GM12878 (cell line): Measurements from ENCODE around the gene RNASE12. TPM values are rescaled to one million over a fixed set of nuclear protein-coding genes. Genes with fewer than 3 reads are reported as not detected.

Source experiments
- BHLHE40 ChIP-seq, 2 experiments: fragments of 450-650 bp in 1 of 2; IDR thresholded peaks; 2 replicates each; pipeline ENCODE4 v1.6.1; 2011 to 2017; ENCODE audit warnings: low read depth in 2 of 2, borderline replicate concordance in 1 of 2, improper control_type of control experiment in 1 of 2, low read length in 1 of 2, mild to moderate bottlenecking in 1 of 2
- EP300 ChIP-seq, 2 experiments: fragments of 150-350 bp in 1 of 2; IDR thresholded peaks; 2 replicates each; pipeline ENCODE4 v1.6.1; 2011 to 2012; ENCODE audit warnings: low read depth in 2 of 2, low read length in 2 of 2, borderline replicate concordance in 1 of 2, improper control_type of control experiment in 1 of 2, inconsistent platforms in 1 of 2; ENCODE audit not compliant: control insufficient read depth in 1 of 2
- FOXK2 ChIP-seq: fragments of 450-650 bp; IDR thresholded peaks from 2 replicates; pipeline ENCODE4 v1.6.1; 2017; ENCODE audit warnings: mild to moderate bottlenecking, moderate library complexity
- HDGF ChIP-seq: fragments of 450-650 bp; IDR thresholded peaks from 2 replicates; pipeline ENCODE4 v1.6.1; 2016; ENCODE audit warnings: antibody characterized with exemption
- MEF2B ChIP-seq: fragments of 450-650 bp; IDR thresholded peaks from 2 replicates; pipeline ENCODE4 v1.6.1; 2018; ENCODE audit warnings: mild to moderate bottlenecking, moderate library complexity; ENCODE audit not compliant: partially characterized antibody, poor library complexity, severe bottlenecking
- POLR2A ChIP-seq: IDR thresholded peaks from 2 replicates; pipeline ENCODE4 v1.6.1; 2011; ENCODE audit warnings: low read depth, mild to moderate bottlenecking, low read length
- RBBP5 ChIP-seq: fragments of 200-600 bp; sonication (generic); conservative IDR thresholded peaks from 2 replicates; pipeline ENCODE4 v1.6.1; 2016
- SREBF1 ChIP-seq: IDR thresholded peaks from 2 replicates; pipeline ENCODE4 v1.6.1; 2012; ENCODE audit warnings: mild to moderate bottlenecking, low read length
- TBL1XR1 ChIP-seq: IDR thresholded peaks from 2 replicates; pipeline ENCODE4 v1.6.1; 2012; ENCODE audit warnings: low read depth, low read length, improper control_type of control experiment
- polyA plus RNA-seq, 11 experiments: library from polyadenylated mRNA; depleted of rRNA in 4 of 11; unstranded in 6 of 11; stranded (reverse) in 5 of 11; fragments of >200 nt; fragmentation: Nextera tagmentation in 4 of 11; fragmentation: Illumina TruSeq in 1 of 11; extraction: Ambion mirVana in 4 of 11; extraction: Trizol in 1 of 11; gene quantifications; 1 replicate in 1 of 11; 2 replicates in 10 of 11; pipeline versions ENCODE4 v1.2.1 to v1.2.3, GENCODE V29; 2011 to 2016; ENCODE audit warnings: inconsistent platforms in 2 of 11, missing spikeins in 2 of 11, low read depth in 1 of 11
- total RNA-seq, 4 experiments: library from RNA; depleted of rRNA in 3 of 4; stranded (reverse); fragments of >200 nt in 3 of 4; fragmentation: Illumina TruSeq in 1 of 4; extraction: Trizol in 1 of 4; gene quantifications; 2 replicates each; pipeline versions ENCODE4 v1.2.1 to v1.2.3, GENCODE V29; 2013 to 2021
- TF ChIP-seq, protein P1 (sequence below): fragments of 450-650 bp; IDR thresholded peaks from 2 replicates; pipeline ENCODE4 v1.6.1; 2014; ENCODE audit warnings: mild to moderate bottlenecking
- TF ChIP-seq, protein P2 (sequence below): fragments of 450-650 bp; formaldehyde crosslinking; IDR thresholded peaks from 2 replicates; pipeline ENCODE4 v1.5.0; 2022; ENCODE audit warnings: mild to moderate bottlenecking, missing genetic modification characterization
- TF ChIP-seq, protein P3 (sequence below): IDR thresholded peaks from 2 replicates; pipeline ENCODE4 v1.6.1; 2011; ENCODE audit warnings: borderline replicate concordance, low read depth, mild to moderate bottlenecking, moderate library complexity, low read length; ENCODE audit not compliant: insufficient read depth, poor library complexity, severe bottlenecking

The RNASE12 gene
- total and polyA plus RNA-seq, 10 of the 15 experiments (the other 5 are each of a cell fraction or from before 2014, with no cell fraction given): not detected

DNA sequence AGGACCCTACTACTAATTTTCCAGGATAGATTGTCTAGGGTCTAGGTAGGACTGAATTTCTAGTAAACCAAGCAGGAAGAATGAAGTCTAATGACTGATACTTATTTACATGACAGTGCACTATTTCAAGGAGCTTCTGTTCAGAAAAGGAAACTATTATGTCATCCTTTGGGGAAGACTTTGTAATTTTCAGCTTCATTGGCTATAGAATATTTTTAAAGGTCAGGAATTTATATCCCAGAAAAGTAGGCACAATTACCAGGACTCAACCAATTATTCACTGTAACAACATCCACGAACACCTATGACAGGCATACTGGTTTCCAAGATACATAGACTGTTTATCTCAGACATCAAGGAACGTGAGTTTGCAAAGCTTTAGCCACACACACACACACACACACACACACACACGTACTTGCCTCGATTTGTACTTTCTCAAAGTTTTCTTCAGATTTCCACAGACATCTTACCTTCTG, 27.1 kb upstream of the RNASE12 start (continued):
- TF ChIP-seq RBBP5 (no peak), TBL1XR1 (no peak), MEF2B (no peak), POLR2A (no peak), BHLHE40 (IDR thresholded peaks at IDR 0.05; ENCODE audit: borderline replicate concordance in 1 of 2, low read depth in 2 of 2, low read length in 1 of 2) (peak; percentile 52 to 66; a peak in 3 of 4 replicates), HDGF (no peak), SREBF1 (no peak), EP300 (IDR thresholded peaks at IDR 0.05; ENCODE audit: borderline replicate concordance in 1 of 2, control insufficient read depth in 1 of 2, low read depth in 2 of 2, low read length in 2 of 2) (no peak), FOXK2 (no peak)
- TF ChIP-seq, protein P1, sequence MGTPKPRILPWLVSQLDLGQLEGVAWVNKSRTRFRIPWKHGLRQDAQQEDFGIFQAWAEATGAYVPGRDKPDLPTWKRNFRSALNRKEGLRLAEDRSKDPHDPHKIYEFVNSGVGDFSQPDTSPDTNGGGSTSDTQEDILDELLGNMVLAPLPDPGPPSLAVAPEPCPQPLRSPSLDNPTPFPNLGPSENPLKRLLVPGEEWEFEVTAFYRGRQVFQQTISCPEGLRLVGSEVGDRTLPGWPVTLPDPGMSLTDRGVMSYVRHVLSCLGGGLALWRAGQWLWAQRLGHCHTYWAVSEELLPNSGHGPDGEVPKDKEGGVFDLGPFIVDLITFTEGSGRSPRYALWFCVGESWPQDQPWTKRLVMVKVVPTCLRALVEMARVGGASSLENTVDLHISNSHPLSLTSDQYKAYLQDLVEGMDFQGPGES: no peak
- TF ChIP-seq, protein P2, sequence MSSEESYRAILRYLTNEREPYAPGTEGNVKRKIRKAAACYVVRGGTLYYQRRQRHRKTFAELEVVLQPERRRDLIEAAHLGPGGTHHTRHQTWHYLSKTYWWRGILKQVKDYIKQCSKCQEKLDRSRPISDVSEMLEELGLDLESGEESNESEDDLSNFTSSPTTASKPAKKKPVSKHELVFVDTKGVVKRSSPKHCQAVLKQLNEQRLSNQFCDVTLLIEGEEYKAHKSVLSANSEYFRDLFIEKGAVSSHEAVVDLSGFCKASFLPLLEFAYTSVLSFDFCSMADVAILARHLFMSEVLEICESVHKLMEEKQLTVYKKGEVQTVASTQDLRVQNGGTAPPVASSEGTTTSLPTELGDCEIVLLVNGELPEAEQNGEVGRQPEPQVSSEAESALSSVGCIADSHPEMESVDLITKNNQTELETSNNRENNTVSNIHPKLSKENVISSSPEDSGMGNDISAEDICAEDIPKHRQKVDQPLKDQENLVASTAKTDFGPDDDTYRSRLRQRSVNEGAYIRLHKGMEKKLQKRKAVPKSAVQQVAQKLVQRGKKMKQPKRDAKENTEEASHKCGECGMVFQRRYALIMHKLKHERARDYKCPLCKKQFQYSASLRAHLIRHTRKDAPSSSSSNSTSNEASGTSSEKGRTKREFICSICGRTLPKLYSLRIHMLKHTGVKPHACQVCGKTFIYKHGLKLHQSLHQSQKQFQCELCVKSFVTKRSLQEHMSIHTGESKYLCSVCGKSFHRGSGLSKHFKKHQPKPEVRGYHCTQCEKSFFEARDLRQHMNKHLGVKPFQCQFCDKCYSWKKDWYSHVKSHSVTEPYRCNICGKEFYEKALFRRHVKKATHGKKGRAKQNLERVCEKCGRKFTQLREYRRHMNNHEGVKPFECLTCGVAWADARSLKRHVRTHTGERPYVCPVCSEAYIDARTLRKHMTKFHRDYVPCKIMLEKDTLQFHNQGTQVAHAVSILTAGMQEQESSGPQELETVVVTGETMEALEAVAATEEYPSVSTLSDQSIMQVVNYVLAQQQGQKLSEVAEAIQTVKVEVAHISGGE (CRISPR knock-in tag): no peak
- TF ChIP-seq, protein P3, sequence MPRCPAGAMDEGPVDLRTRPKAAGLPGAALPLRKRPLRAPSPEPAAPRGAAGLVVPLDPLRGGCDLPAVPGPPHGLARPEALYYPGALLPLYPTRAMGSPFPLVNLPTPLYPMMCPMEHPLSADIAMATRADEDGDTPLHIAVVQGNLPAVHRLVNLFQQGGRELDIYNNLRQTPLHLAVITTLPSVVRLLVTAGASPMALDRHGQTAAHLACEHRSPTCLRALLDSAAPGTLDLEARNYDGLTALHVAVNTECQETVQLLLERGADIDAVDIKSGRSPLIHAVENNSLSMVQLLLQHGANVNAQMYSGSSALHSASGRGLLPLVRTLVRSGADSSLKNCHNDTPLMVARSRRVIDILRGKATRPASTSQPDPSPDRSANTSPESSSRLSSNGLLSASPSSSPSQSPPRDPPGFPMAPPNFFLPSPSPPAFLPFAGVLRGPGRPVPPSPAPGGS: no peak
